Panc1 (cell line): ENCODE data around the gene DIS3L2. TPM values are rescaled to one million over a fixed set of nuclear protein-coding genes. Genes with fewer than 3 reads are reported as not detected.

ENCODE experiments used
- ATAC-seq: fragments of 200-7000 bp; cut with Tn5 transposase; 2 replicates; pipeline ENCODE4 v1.9.1; 2020; ENCODE audit warnings: mild to moderate bottlenecking, moderate library complexity
- BruUV-seq: library from RNA; stranded (reverse); fragments of 400-500 nt; replicated peaks from 2 replicates; lab custom pipeline; 2021; lab: Mats Ljungman, UMichigan
- CTCF ChIA-PET: fragments of 300-600 bp; sonication (Branson Sonifier 250); formaldehyde crosslinking; loops from one replicate; lab custom pipeline; 2022; ENCODE audit warnings: antibody characterized with exemption; lab: Charles Lee
- POLR2A ChIA-PET: fragments of 300-600 bp; sonication (Branson Sonifier 250); formaldehyde crosslinking; loops from one replicate; lab custom pipeline; 2022; ENCODE audit warnings: antibody characterized with exemption; lab: Charles Lee
- DNase-seq: peaks from one replicate; pipeline ENCODE4 v3.0.0-alpha.2; 2010; ENCODE audit warnings: low read depth, low spot score
- H3K27ac ChIP-seq: 2 replicates; pipeline ENCODE4 v1.5.1; 2011; ENCODE audit warnings: mild to moderate bottlenecking, low read length, inconsistent platforms
- H3K27me3 ChIP-seq: fragments of 200-500 bp; sonication (Bioruptor generic); 2 replicates; pipeline ENCODE4 v1.6.0; 2014; ENCODE audit warnings: low read length, inconsistent platforms; ENCODE audit not compliant: control insufficient read depth, insufficient read depth
- H3K36me3 ChIP-seq: fragments of 200-500 bp; sonication (Bioruptor generic); 2 replicates; pipeline ENCODE4 v1.5.1; 2014; ENCODE audit warnings: inconsistent platforms, mild to moderate bottlenecking, low read length, moderate library complexity; ENCODE audit not compliant: control insufficient read depth, insufficient read depth
- H3K4me1 ChIP-seq: 2 replicates; pipeline ENCODE4 v1.5.1; 2011; ENCODE audit warnings: inconsistent platforms, mild to moderate bottlenecking, low read length, moderate library complexity; ENCODE audit not compliant: control insufficient read depth, insufficient read depth
- H3K4me3 ChIP-seq, 2 experiments: 2 replicates each; pipeline ENCODE4 v1.5.1; 2011 to 2012; ENCODE audit warnings: low read depth in 2 of 2, low read length in 2 of 2, mild to moderate bottlenecking in 2 of 2, inconsistent platforms in 1 of 2, moderate library complexity in 1 of 2
- H3K9me3 ChIP-seq: fragments of 200-500 bp; sonication (Bioruptor generic); 2 replicates; pipeline ENCODE4 v1.5.1; 2014; ENCODE audit warnings: low read depth, mild to moderate bottlenecking, inconsistent platforms, low read length, moderate library complexity; ENCODE audit not compliant: control insufficient read depth, insufficient read depth
- CTCF ChIP-seq: fragments of 450-650 bp; IDR thresholded peaks from 2 replicates; pipeline ENCODE4 v1.5.1; 2017; ENCODE audit warnings: mild to moderate bottlenecking
- POLR2AphosphoS5 ChIP-seq: IDR thresholded peaks from 2 replicates; pipeline ENCODE4 v1.6.1; 2012; ENCODE audit warnings: mild to moderate bottlenecking, low read depth, low read length, moderate library complexity
- REST ChIP-seq, 2 experiments: IDR thresholded peaks; 2 replicates each; pipeline ENCODE4 v1.6.1; 2011 to 2012; ENCODE audit warnings: low read depth in 2 of 2, control low read depth in 1 of 2, low read length in 1 of 2, mild to moderate bottlenecking in 1 of 2, moderate library complexity in 1 of 2; ENCODE audit not compliant: insufficient read depth in 1 of 2
- SIN3A ChIP-seq: IDR thresholded peaks from 2 replicates; pipeline ENCODE4 v1.6.1; 2012; ENCODE audit warnings: low read depth, mild to moderate bottlenecking, low read length, moderate library complexity, borderline replicate concordance; ENCODE audit not compliant: insufficient read depth
- TCF7L2 ChIP-seq: IDR thresholded peaks from 2 replicates; pipeline ENCODE4 v1.6.1; 2011; ENCODE audit warnings: mild to moderate bottlenecking, low read depth, low read length, inconsistent platforms
- in situ Hi-C: cut with HindIII; loops from 2 replicates; pipeline ENCODE4 v1.10.0; 2016; ENCODE audit warnings: low sequenced_read_pairs, low pct_unique_long_range_greater_than_20kb
- intact Hi-C: fragments of 100-400 bp; cut with micrococcal nuclease; formaldehyde crosslinking; loops from one replicate; pipeline ENCODE4 v1.10.0; 2022; ENCODE audit not compliant: unreplicated experiment
- total RNA-seq: library from RNA; stranded (reverse); gene quantifications from one replicate; pipeline ENCODE4 v1.2.1, GENCODE V29; 2021; ENCODE audit not compliant: unreplicated experiment

The DIS3L2 gene
- total RNA-seq, 1 experiment from 2014 or later = 28.1 TPM

- H3K4me3 ChIP-seq = no peak overlapping the region
- no peak for TF ChIP-seq SIN3A
- no peak for TF ChIP-seq REST (IDR thresholded peaks at IDR 0.05; ENCODE audit: insufficient read depth in 1 of 2, low read depth in 2 of 2, low read length in 1 of 2)
- TF ChIP-seq TCF7L2 = no peak
- no peak for TF ChIP-seq POLR2AphosphoS5
- no peak for TF ChIP-seq CTCF
- no peaks in the 10 kb centered on the region for H3K9me3 ChIP-seq
- no peaks in the 10 kb centered on the region; the same call in 1 of the 2 replicates for H3K27me3 ChIP-seq
- CTCF ChIA-PET = no interaction called here
- no peak overlapping the region for H3K27ac ChIP-seq
- BruUV-seq = no TSS peak
- no peak for ATAC-seq
- H3K4me1 ChIP-seq = peaks cover 4% of the 10 kb centered on the region; the same call in 1 of the 2 replicates
- POLR2A ChIA-PET = no interaction called here
- intact Hi-C loops = no loop called here
- H3K36me3 ChIP-seq = no peaks in the 10 kb centered on the region
- DNase-seq = no peak
- in situ Hi-C loops = no loop called here
These were observed 40.7 kb upstream of the DIS3L2 start for GRCh38 chr2:231920795-231921194.

GRCh38 chr2:231922311-231923009 lies 39.1 kb upstream of the DIS3L2 start:
- no peak for TF ChIP-seq CTCF
- TF ChIP-seq TCF7L2 = no peak
- no peak for TF ChIP-seq POLR2AphosphoS5
- no peak for TF ChIP-seq REST (IDR thresholded peaks at IDR 0.05; ENCODE audit: insufficient read depth in 1 of 2, low read depth in 2 of 2, low read length in 1 of 2)
- TF ChIP-seq SIN3A = no peak
- Histone ChIP-seq H3K4me3 (no peak overlapping the region), H3K36me3 (no peaks in the 10 kb centered on the region), H3K27ac (no peak overlapping the region), H3K9me3 (no peaks in the 10 kb centered on the region), H3K27me3 (no peaks in the 10 kb centered on the region; the same call in 1 of the 2 replicates), H3K4me1 (peaks cover 4% of the 10 kb centered on the region; the same call in 1 of the 2 replicates)
- intact Hi-C loops (no loop called here), in situ Hi-C loops (no loop called here)
- CTCF ChIA-PET = no interaction called here
- ATAC-seq (no peak), DNase-seq (no peak)
- POLR2A ChIA-PET = interaction anchor here (0.6 kb wide), 1 partner anchor 152 kb away, joined by 3 read pairs; no protein-coding TSS in a partner anchor
- no TSS peak for BruUV-seq
